HG03060 (cell line): ENCODE data around the gene CFL1.

Experiments used
- ATAC-seq: cut with Tn5 transposase; IDR thresholded peaks from one replicate; pipeline ENCODE4 v1.9.1; 2021; ENCODE audit warnings: low read depth, moderate number of reproducible peaks; ENCODE audit not compliant: unreplicated experiment

The CFL1 gene

GRCh38 chr11:65870706-65871681 lies 13.0 kb upstream of the CFL1 start:
- ATAC-seq: no peak

- no peak for ATAC-seq
Measured at GRCh38 chr11:65870307-65870658, 12.3 kb upstream of the CFL1 start.

GRCh38 chr11:65869643-65870306 lies 11.8 kb upstream of the CFL1 start:
- ATAC-seq: no peak

- ATAC-seq: no peak
Measured at GRCh38 chr11:65868907-65869306, 10.9 kb upstream of the CFL1 start.

GRCh38 chr11:65868076-65868667 lies 10.2 kb upstream of the CFL1 start:
- ATAC-seq: no peak

GRCh38 chr11:65867284-65868071 lies 9.5 kb upstream of the CFL1 start:
- no peak for ATAC-seq

GRCh38 chr11:65866509-65867283 lies 8.7 kb upstream of the CFL1 start:
- no peak for ATAC-seq

GRCh38 chr11:65865550-65866172 lies 7.7 kb upstream of the CFL1 start:
- no peak for ATAC-seq

GRCh38 chr11:65864706-65865471 lies 6.9 kb upstream of the CFL1 start:
- ATAC-seq: no peak

- no peak for ATAC-seq
Measured at GRCh38 chr11:65863889-65864705, 6.1 kb upstream of the CFL1 start.

- no peak for ATAC-seq
Measured at GRCh38 chr11:65862941-65863888, 5.2 kb upstream of the CFL1 start.

GRCh38 chr11:65862191-65862735 lies 4.3 kb upstream of the CFL1 start:
- no peak for ATAC-seq

GRCh38 chr11:65861533-65862183 lies 3.7 kb upstream of the CFL1 start:
- ATAC-seq: no peak

- no peak for ATAC-seq
Measured at GRCh38 chr11:65861165-65861505, 3.2 kb upstream of the CFL1 start.

GRCh38 chr11:65860278-65861164 lies 2.5 kb upstream of the CFL1 start, which contains the start of gene MUS81:
Gene MUS81 (plus strand): TSS chr11:65860433. CDS start chr11:65860754, 321 bp downstream.
- ATAC-seq: peak; percentile 18
